Measurements from ENCODE around the gene LGALS4.
A peak's percentile ranks its signal among the peaks of the same experiment; 100 is the strongest.
"Not testable (repeated sequence)": the region's sequence is repeated elsewhere in the genome, so short reads cannot be mapped to it uniquely, and the experiment has no call there.

Gene LGALS4

GRCh38 chr19:38812841-38813320 is at the start of gene LGALS4:
LGALS4 (minus strand) TSS chr19:38812945; CDS start chr19:38812886, 59 bp downstream.
- DNase-seq (ENCODE audit: low spot score), result no peak

GRCh38 chr19:38861368-38861767 is 48.6 kb upstream of the LGALS4 start:
- DNase-seq (ENCODE audit: low spot score), result no peak

- DNase-seq (ENCODE audit: low spot score), result not testable (repeated sequence)
Observed at GRCh38 chr19:38859631-38860204, 47.0 kb upstream of the LGALS4 start.

GRCh38 chr19:38856813-38857212 is 44.1 kb upstream of the LGALS4 start:
- DNase-seq (ENCODE audit: low spot score), result no peak

GRCh38 chr19:38855751-38856150 is 43.0 kb upstream of the LGALS4 start:
- DNase-seq (ENCODE audit: low spot score), result not testable (repeated sequence)

- DNase-seq (ENCODE audit: low spot score), result not testable (repeated sequence)
Observed at GRCh38 chr19:38854961-38855360, 42.2 kb upstream of the LGALS4 start.

GRCh38 chr19:38853214-38853613 is 40.5 kb upstream of the LGALS4 start:
- no peak for DNase-seq (ENCODE audit: low spot score)

GRCh38 chr19:38852231-38853044 is 39.7 kb upstream of the LGALS4 start:
- DNase-seq (ENCODE audit: low spot score), result peak; percentile 41

GRCh38 chr19:38851622-38852230 is 39.0 kb upstream of the LGALS4 start:
- DNase-seq (ENCODE audit: low spot score), result peak; percentile 93

- no peak for DNase-seq (ENCODE audit: low spot score)
Observed at GRCh38 chr19:38850976-38851621, 38.4 kb upstream of the LGALS4 start.

- DNase-seq (ENCODE audit: low spot score), result peak; percentile 95
Observed at GRCh38 chr19:38850436-38850975, 37.8 kb upstream of the LGALS4 start.

GRCh38 chr19:38849860-38850435 is 37.2 kb upstream of the LGALS4 start, which contains the start of gene HNRNPL:
HNRNPL (minus strand) TSS chr19:38849986; CDS start chr19:38849966, 20 bp downstream.
- peak; percentile 98 for DNase-seq (ENCODE audit: low spot score)

- DNase-seq (ENCODE audit: low spot score), result peak; percentile 99
Observed at GRCh38 chr19:38849147-38849859, 36.6 kb upstream of the LGALS4 start.

- DNase-seq (ENCODE audit: low spot score), result peak; percentile 6
Observed at GRCh38 chr19:38848299-38849146, 35.8 kb upstream of the LGALS4 start.

- DNase-seq (ENCODE audit: low spot score), result no peak
Observed at GRCh38 chr19:38846097-38846496, 33.4 kb upstream of the LGALS4 start.

- DNase-seq (ENCODE audit: low spot score), result no peak
Observed at GRCh38 chr19:38845374-38846024, 32.8 kb upstream of the LGALS4 start.

GRCh38 chr19:38844093-38844686 is 31.4 kb upstream of the LGALS4 start:
- DNase-seq (ENCODE audit: low spot score), result no peak

GRCh38 chr19:38843175-38843758 is 30.5 kb upstream of the LGALS4 start:
- DNase-seq (ENCODE audit: low spot score), result peak; percentile 0
